GM19455 (cell line): Measurements from ENCODE around the gene GRXCR2.
"Not testable (repeated sequence)": the region's sequence is repeated elsewhere in the genome, so short reads cannot be mapped to it uniquely, and the experiment has no call there.

Source experiments
- ATAC-seq: cut with Tn5 transposase; IDR thresholded peaks from one replicate; pipeline ENCODE4 v1.9.1; 2021; ENCODE audit not compliant: unreplicated experiment

Gene GRXCR2

DNA sequence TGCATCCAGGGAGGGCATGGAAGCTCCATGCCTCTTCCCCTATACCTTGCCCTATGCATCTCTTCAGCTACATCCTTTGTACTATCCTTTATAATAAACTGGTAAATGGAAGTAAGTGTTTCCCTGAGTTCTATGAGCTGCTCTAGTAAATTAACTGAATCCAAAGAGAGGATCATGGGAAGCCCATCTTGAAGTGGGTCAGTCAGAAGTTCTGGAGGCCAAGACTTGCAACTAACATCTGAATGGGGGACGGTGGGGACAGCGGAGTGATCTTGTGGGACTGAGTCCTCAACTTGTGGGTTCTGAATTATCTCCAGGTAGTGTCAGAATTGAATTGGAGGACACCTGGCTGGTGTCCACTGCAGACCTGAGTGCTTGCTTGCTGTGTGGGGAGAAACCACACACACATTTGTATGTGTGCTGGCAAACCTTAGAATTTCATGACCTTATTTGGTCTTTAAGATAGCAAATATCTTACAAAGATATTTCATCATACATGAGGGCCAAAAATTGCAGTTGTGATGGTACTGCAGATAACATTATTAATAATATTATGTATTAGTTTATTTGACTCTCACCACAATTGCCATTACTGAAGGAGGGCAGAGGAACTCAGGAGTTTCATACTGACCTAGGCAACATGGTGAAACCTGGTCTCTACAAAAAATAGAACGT lies 32.2 kb downstream of the GRXCR2 start:
- ATAC-seq = no peak

DNA sequence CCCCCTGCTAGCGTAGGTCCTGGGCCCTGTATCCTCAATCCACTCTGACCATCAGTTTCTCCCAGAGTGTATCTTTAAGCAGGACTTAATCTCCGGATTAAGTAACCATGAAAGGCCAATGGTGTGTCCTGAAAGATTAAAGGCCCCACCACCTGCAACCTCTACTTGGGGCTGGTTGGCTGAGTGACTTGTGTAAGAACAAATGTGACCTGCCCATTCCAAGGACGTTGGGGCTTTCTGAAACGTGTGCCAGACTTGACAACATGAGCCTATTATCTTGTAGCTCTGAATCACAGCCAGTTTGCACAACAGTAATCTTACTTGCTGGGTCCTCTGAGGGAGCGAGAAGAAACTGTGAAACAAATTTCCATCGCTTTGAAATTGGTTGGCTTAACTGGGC lies 34.5 kb downstream of the GRXCR2 start:
- ATAC-seq = no peak

- ATAC-seq = not testable (repeated sequence)
Measured at GRCh38 chr5:145836241-145836640, 36.6 kb downstream of the GRXCR2 start.

GRCh38 chr5:145835848-145836239 lies 37.0 kb downstream of the GRXCR2 start:
- ATAC-seq = no peak

DNA sequence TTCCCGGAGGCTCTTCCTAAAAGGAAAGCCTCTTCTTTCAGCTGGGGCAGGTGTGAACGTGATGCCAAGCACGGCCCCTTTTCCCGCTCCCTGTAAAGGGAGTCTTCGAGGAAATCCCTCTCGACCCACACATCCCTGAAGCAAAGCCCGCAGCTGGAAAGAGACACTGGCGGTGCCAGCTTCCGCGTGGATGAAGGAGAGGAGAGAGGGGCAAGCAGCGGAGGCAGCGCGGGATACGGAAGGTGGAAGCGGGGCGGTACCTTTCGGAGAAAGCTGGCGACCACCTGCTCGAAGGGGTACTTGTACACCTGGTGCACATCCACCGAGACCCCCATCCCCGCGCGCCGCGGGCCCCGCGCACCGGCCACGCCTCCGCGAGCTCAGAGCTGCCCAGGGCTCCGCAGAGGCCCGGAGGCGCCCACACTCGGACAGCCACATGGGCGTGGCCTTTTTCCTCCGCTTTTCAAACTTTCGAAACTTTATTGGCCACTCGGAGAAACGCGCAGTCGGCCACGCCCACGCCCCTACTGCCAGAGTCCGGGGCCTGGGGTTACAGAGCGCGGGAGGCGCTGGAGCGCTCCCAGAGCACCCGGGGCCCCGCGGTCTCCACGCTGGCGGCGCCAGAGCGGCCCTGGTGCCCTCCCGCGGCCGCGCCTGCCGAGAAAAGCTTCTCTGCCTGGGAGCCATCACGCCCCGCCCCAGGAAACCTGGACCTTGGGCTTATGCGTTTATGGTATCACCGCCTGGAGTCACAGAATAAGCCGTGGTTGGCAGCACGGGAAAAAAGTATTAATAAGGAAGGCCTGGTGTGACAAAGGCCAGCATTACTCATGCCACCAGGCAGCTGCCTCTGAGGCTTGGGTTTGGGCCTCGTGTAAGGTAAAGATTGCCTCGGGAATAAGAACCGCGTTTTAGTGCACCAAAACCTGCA lies 37.6 kb downstream of the GRXCR2 start, which contains the start of gene PRELID2:
Gene PRELID2 (minus strand): TSS at position 426 of the 931 bp plus-strand sequence. CDS start 91 bp downstream, at position 335.
- peak; percentile 86 for ATAC-seq

- ATAC-seq = no peak
Measured at GRCh38 chr5:145834554-145834916, 38.3 kb downstream of the GRXCR2 start.

- ATAC-seq = no peak
Measured at GRCh38 chr5:145833631-145834200, 39.1 kb downstream of the GRXCR2 start.

DNA sequence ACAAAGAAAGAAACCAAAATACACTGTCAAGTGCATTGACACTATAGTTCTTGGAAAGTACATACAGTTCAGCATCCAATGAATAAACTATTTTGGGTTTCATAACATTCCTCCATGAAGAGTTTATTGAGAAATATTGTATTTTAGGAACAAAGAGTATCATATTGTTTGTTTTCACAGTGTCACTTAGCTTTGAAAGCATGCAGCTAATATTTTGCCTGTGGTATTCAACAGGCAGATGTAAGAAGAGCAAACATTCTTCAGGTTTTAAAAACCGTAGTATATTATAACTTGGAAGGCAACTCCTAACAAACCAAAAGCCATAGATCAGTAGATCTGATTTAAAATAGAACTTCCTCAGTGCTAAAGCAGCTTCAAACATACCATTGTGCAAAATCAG lies 42.2 kb downstream of the GRXCR2 start:
- ATAC-seq = no peak

DNA sequence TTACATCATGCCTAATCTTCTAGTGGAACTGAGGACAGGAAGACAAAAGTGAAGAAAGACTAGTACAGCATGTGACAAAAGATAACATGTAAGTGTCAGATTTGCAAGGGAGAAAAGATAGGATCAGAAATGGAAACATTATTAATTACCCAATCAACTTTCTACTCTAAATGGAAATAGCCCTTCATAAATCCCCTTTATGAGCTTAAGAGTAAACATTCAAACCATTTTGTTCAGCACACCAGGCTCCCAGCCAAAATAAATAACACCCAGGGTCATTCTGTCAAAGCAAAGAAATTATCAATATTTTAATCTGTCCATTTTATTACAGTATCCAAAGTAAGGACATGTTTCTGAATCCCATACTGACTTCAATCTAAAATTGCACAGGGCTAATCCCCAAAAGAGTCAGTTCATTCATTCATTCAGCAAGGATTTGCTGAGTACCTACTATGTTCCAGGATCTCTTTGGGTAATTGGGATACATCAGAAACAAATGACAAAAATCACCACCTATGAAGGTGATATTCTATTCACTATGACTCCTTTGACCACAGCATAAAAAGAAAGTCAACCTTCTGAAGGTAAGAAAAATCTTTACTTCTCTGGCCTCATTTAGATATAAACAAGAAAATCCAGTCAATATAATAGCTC lies 43.0 kb downstream of the GRXCR2 start:
- ATAC-seq = no peak

GRCh38 chr5:145826895-145827674 lies 45.7 kb downstream of the GRXCR2 start:
- ATAC-seq = no peak

GRCh38 chr5:145825751-145826180 lies 47.0 kb downstream of the GRXCR2 start:
- ATAC-seq = no peak

- no peak for ATAC-seq
Measured at GRCh38 chr5:145824040-145824439, 48.8 kb downstream of the GRXCR2 start.

- ATAC-seq = no peak
Measured at GRCh38 chr5:145818604-145819003, 54.2 kb downstream of the GRXCR2 start.

- no peak for ATAC-seq
Measured at GRCh38 chr5:145812877-145813276, 59.9 kb downstream of the GRXCR2 start.

GRCh38 chr5:145811834-145812625 lies 60.8 kb downstream of the GRXCR2 start:
- no peak for ATAC-seq
